HepG2 (cell line): ENCODE data around the gene SSU72. TPM values are rescaled to one million over a fixed set of nuclear protein-coding genes. Genes with fewer than 3 reads are reported as not detected.

Experiments
- ARNT ChIP-seq: fragments of 450-650 bp; IDR thresholded peaks from 2 replicates; pipeline ENCODE4 v1.6.1; 2017
- ATF7-NPFF ChIP-seq: sonication (generic); formaldehyde crosslinking; IDR thresholded peaks from 2 replicates; pipeline ENCODE4 v1.8.1; 2023; ENCODE audit warnings: mild to moderate bottlenecking, low read depth, missing genetic modification reagents, moderate library complexity
- BCL6 ChIP-seq: IDR thresholded peaks from 2 replicates; pipeline ENCODE4 v1.6.1; 2016; ENCODE audit warnings: missing genetic modification reagents, missing compliant biosample characterization
- EP300 ChIP-seq, 3 experiments: sonication (generic) in 1 of 3; formaldehyde crosslinking in 1 of 3; IDR thresholded peaks; 2 replicates each; pipeline versions ENCODE4 v1.5.1 to v1.6.1; 2011 to 2020; ENCODE audit warnings: low read depth in 2 of 3, low read length in 2 of 3, borderline replicate concordance in 1 of 3, improper control_type of control experiment in 1 of 3, mild to moderate bottlenecking in 1 of 3, missing genetic modification reagents in 1 of 3, moderate library complexity in 1 of 3
- FOSL1 ChIP-seq: sonication (generic); formaldehyde crosslinking; IDR thresholded peaks from 2 replicates; pipeline ENCODE4 v1.9.0; 2021; ENCODE audit warnings: missing genetic modification reagents, borderline replicate concordance
- GMEB2 ChIP-seq: IDR thresholded peaks from 2 replicates; pipeline ENCODE4 v1.6.1; 2016; ENCODE audit warnings: missing biosample characterization, missing genetic modification reagents, low read depth
- HOXA7 ChIP-seq: sonication (generic); formaldehyde crosslinking; IDR thresholded peaks from 2 replicates; pipeline ENCODE4 v1.8.1; 2022; ENCODE audit warnings: mild to moderate bottlenecking, missing genetic modification reagents, moderate library complexity
- KLF16 ChIP-seq, 2 experiments: sonication (generic) in 1 of 2; formaldehyde crosslinking in 1 of 2; IDR thresholded peaks; 2 replicates each; pipeline versions ENCODE4 v1.6.1 to v1.8.0; 2016 to 2023; ENCODE audit warnings: missing genetic modification reagents in 2 of 2, missing compliant biosample characterization in 1 of 2
- RFX5 ChIP-seq: IDR thresholded peaks from 2 replicates; pipeline ENCODE4 v1.6.1; 2011; ENCODE audit warnings: low read depth, low read length, improper control_type of control experiment
- TBX3 ChIP-seq: fragments of 450-650 bp; IDR thresholded peaks from 2 replicates; pipeline ENCODE4 v1.6.1; 2017; ENCODE audit warnings: antibody characterized with exemption, mild to moderate bottlenecking, inconsistent platforms, borderline replicate concordance
- TFDP1 ChIP-seq: IDR thresholded peaks from 2 replicates; pipeline ENCODE4 v1.6.1; 2016; ENCODE audit warnings: missing compliant biosample characterization, missing genetic modification reagents, borderline replicate concordance
- THRA ChIP-seq: sonication (generic); formaldehyde crosslinking; IDR thresholded peaks from 2 replicates; pipeline ENCODE4 v1.4.0; 2020; ENCODE audit warnings: missing genetic modification reagents, borderline replicate concordance
- ZC3H13 ChIP-seq: sonication (generic); formaldehyde crosslinking; IDR thresholded peaks from 2 replicates; pipeline ENCODE4 v1.8.1; 2023; ENCODE audit warnings: mild to moderate bottlenecking, missing genetic modification reagents, moderate library complexity
- ZFP36L2 ChIP-seq: sonication (generic); formaldehyde crosslinking; IDR thresholded peaks from 2 replicates; pipeline ENCODE4 v1.4.0; 2020; ENCODE audit warnings: missing genetic modification reagents
- ZNF264 ChIP-seq: sonication (generic); formaldehyde crosslinking; IDR thresholded peaks from 2 replicates; pipeline ENCODE4 v1.4.0; 2020; ENCODE audit warnings: missing genetic modification reagents
- ZNF550 ChIP-seq: sonication (generic); formaldehyde crosslinking; IDR thresholded peaks from 2 replicates; pipeline ENCODE4 v1.4.0; 2020; ENCODE audit warnings: mild to moderate bottlenecking, missing genetic modification reagents, borderline replicate concordance
- ZNF609 ChIP-seq: sonication (generic); formaldehyde crosslinking; IDR thresholded peaks from 2 replicates; pipeline ENCODE4 v1.4.0; 2020; ENCODE audit warnings: mild to moderate bottlenecking, missing genetic modification reagents, borderline replicate concordance
- ZNF616 ChIP-seq: sonication (generic); formaldehyde crosslinking; IDR thresholded peaks from 2 replicates; pipeline ENCODE4 v1.5.0; 2020; ENCODE audit warnings: low read depth, mild to moderate bottlenecking, missing genetic modification reagents
- ZNF678 ChIP-seq: sonication (generic); formaldehyde crosslinking; IDR thresholded peaks from 2 replicates; pipeline ENCODE4 v1.4.0; 2020; ENCODE audit warnings: mild to moderate bottlenecking, missing genetic modification reagents
- ZSCAN21 ChIP-seq: sonication (generic); formaldehyde crosslinking; IDR thresholded peaks from 2 replicates; pipeline ENCODE4 v1.8.0; 2022; ENCODE audit warnings: mild to moderate bottlenecking, missing genetic modification reagents, moderate library complexity, borderline replicate concordance
- polyA plus RNA-seq, 8 experiments: library from polyadenylated mRNA; depleted of rRNA in 3 of 8; stranded (reverse) in 7 of 8; unstranded in 1 of 8; fragments of >200 nt; fragmentation: Illumina TruSeq in 4 of 8; extraction: Trizol in 4 of 8; gene quantifications; 2 replicates each; pipeline versions ENCODE4 v1.2.1 to v1.2.3, GENCODE V29; 2011 to 2016; ENCODE audit warnings: low read depth in 4 of 8, missing spikeins in 1 of 8, mixed read lengths in 1 of 8; ENCODE audit not compliant: insufficient read depth in 1 of 8
- total RNA-seq, 5 experiments: library from RNA; depleted of rRNA; stranded (reverse); fragments of >200 nt; fragmentation: Illumina TruSeq; extraction: Trizol; gene quantifications; 2 replicates each; pipeline ENCODE4 v1.2.3, GENCODE V29; 2016; ENCODE audit warnings: low read depth in 1 of 5

SSU72 gene
- total and polyA plus RNA-seq, 2 of the 13 experiments (the other 11 are each of a cell fraction or from before 2014, with no cell fraction given): 42.8 to 67.1 TPM

GRCh38 chr1:1599030-1599934 lies 24.6 kb upstream of the SSU72 start (continued):
- TF ChIP-seq ATF7-NPFF (CRISPR knock-in tag) (peak; percentile 60; the same call in 1 of the 2 replicates), ZSCAN21 (CRISPR knock-in tag) (0 out of 2 replicates have a peak, but pooled peaks have one; percentile 17), ZNF616 (CRISPR knock-in tag) (no peak; the same call in 1 of the 2 replicates), ZNF678 (CRISPR knock-in tag) (no peak), TFDP1 (CRISPR knock-in tag) (peak; percentile 80; the same call in 1 of the 2 replicates), ARNT (no peak), FOSL1 (CRISPR knock-in tag) (no peak), ZFP36L2 (CRISPR knock-in tag) (no peak), ZC3H13 (CRISPR knock-in tag) (no peak), EP300 (IDR thresholded peaks at IDR 0.05; ENCODE audit: low read depth in 2 of 2, low read length in 2 of 2) (no peak), EP300 (CRISPR knock-in tag; IDR thresholded peaks at IDR 0.05; ENCODE audit: borderline replicate concordance) (no peak), ZNF264 (no peak), KLF16 (CRISPR knock-in tag; IDR thresholded peaks at IDR 0.05) (no peak), BCL6 (CRISPR knock-in tag) (no peak), GMEB2 (no peak), TBX3 (no peak), ZNF550 (CRISPR knock-in tag) (no peak), RFX5 (no peak), HOXA7 (no peak), THRA (CRISPR knock-in tag) (no peak), ZNF609 (CRISPR knock-in tag) (no peak)
